Occipital lobe (tissue), 2 donors: ENCODE results near the gene BRSK2. TPM values are rescaled to one million over a fixed set of nuclear protein-coding genes. Genes with fewer than 3 reads are reported as not detected.

Experiments
- DNase-seq: peaks from one replicate; lab custom pipeline; 2025; lab: John Stamatoyannopoulos, UW
- total RNA-seq: library from RNA; depleted of rRNA; stranded (reverse); fragments of >200 nt; gene quantifications from one replicate; pipeline ENCODE4 v1.2.3, GENCODE V29; 2014

The BRSK2 gene
- total RNA-seq, 1 donor from 2014 or later = 32.8 TPM

- DNase-seq = no peak
Observed at GRCh38 chr11:1435820-1436467, 46.2 kb downstream of the BRSK2 start.

GRCh38 chr11:1436468-1437039 lies 46.8 kb downstream of the BRSK2 start:
- DNase-seq = no peak

- no peak for DNase-seq
Observed at GRCh38 chr11:1437500-1437899, 47.8 kb downstream of the BRSK2 start.

- DNase-seq = no peak
Observed at GRCh38 chr11:1438261-1438966, 48.7 kb downstream of the BRSK2 start.

GRCh38 chr11:1438967-1439330 lies 49.2 kb downstream of the BRSK2 start:
- DNase-seq = no peak

GRCh38 chr11:1439341-1439740 lies 49.6 kb downstream of the BRSK2 start:
- no peak for DNase-seq

- DNase-seq = no peak
Observed at GRCh38 chr11:1440066-1440465, 50.3 kb downstream of the BRSK2 start.

- DNase-seq = no peak
Observed at GRCh38 chr11:1440496-1440895, 50.8 kb downstream of the BRSK2 start.

GRCh38 chr11:1442163-1442562 lies 52.4 kb downstream of the BRSK2 start:
- no peak for DNase-seq

- DNase-seq = no peak
Observed at GRCh38 chr11:1442807-1443366, 53.2 kb downstream of the BRSK2 start.

- DNase-seq = no peak
Observed at GRCh38 chr11:1443737-1444136, 54.0 kb downstream of the BRSK2 start.

GRCh38 chr11:1444321-1444720 lies 54.6 kb downstream of the BRSK2 start:
- no peak for DNase-seq

- DNase-seq = no peak
Observed at GRCh38 chr11:1444823-1445422, 55.2 kb downstream of the BRSK2 start.

GRCh38 chr11:1445741-1446445 lies 56.2 kb downstream of the BRSK2 start:
- no peak for DNase-seq

- DNase-seq = no peak
Observed at GRCh38 chr11:1446623-1447022, 56.9 kb downstream of the BRSK2 start.

- no peak for DNase-seq
Observed at GRCh38 chr11:1447845-1448825, 58.4 kb downstream of the BRSK2 start.

GRCh38 chr11:1448882-1449281 lies 59.1 kb downstream of the BRSK2 start:
- peak; percentile 39 for DNase-seq

- DNase-seq = no peak
Observed at GRCh38 chr11:1449490-1450243, 59.9 kb downstream of the BRSK2 start.

GRCh38 chr11:1450344-1450875 lies 60.7 kb downstream of the BRSK2 start:
- no peak for DNase-seq
